T47D (cell line): ENCODE measurements around the gene ADAMTSL1.

Source experiments
- DNase-seq, 2 experiments: peaks; one replicate each; pipeline versions ENCODE4 v3.0.0 to v3.0.0-alpha.2; 2011 to 2012; ENCODE audit warnings: low read depth in 1 of 2, low spot score in 1 of 2
- JUND ChIP-seq: IDR thresholded peaks from 2 replicates; pipeline ENCODE4 v1.6.1; 2012; ENCODE audit warnings: low read depth
- in situ Hi-C: cut with HindIII; loops from 2 replicates; pipeline ENCODE4 v1.10.0; 2016; ENCODE audit warnings: low sequenced_read_pairs, low pct_unique_long_range_greater_than_20kb

ADAMTSL1 gene

GRCh38 chr9:18526685-18527084, 52.7 kb downstream of the ADAMTSL1 start:
- no peak for TF ChIP-seq JUND
- in situ Hi-C loops = no loop called here
- DNase-seq = no peak

GRCh38 chr9:18531136-18532065, 57.4 kb downstream of the ADAMTSL1 start:
- no peak for DNase-seq
- in situ Hi-C loops = no loop called here
- no peak for TF ChIP-seq JUND

- DNase-seq = no peak
- TF ChIP-seq JUND = no peak
- in situ Hi-C loops = no loop called here
Observed at GRCh38 chr9:18534611-18535010, 60.7 kb downstream of the ADAMTSL1 start.

- no peak for TF ChIP-seq JUND
- no peak for DNase-seq
- in situ Hi-C loops = no loop called here
Observed at GRCh38 chr9:18536554-18536953, 62.6 kb downstream of the ADAMTSL1 start.

GRCh38 chr9:18539203-18539693, 65.3 kb downstream of the ADAMTSL1 start:
- in situ Hi-C loops = no loop called here
- no peak for DNase-seq
- TF ChIP-seq JUND = no peak

GRCh38 chr9:18542837-18543405, 69.0 kb downstream of the ADAMTSL1 start:
- TF ChIP-seq JUND = no peak
- no peak for DNase-seq
- in situ Hi-C loops = no loop called here

GRCh38 chr9:18543406-18544192, 69.6 kb downstream of the ADAMTSL1 start:
- no peak for DNase-seq
- in situ Hi-C loops = no loop called here
- no peak for TF ChIP-seq JUND

GRCh38 chr9:18544456-18544855, 70.5 kb downstream of the ADAMTSL1 start:
- DNase-seq = no peak
- TF ChIP-seq JUND = no peak
- in situ Hi-C loops = no loop called here

GRCh38 chr9:18545636-18546360, 71.8 kb downstream of the ADAMTSL1 start:
- in situ Hi-C loops = no loop called here
- TF ChIP-seq JUND = no peak
- DNase-seq = no peak

- TF ChIP-seq JUND = no peak
- in situ Hi-C loops = no loop called here
- no peak for DNase-seq
Observed at GRCh38 chr9:18548456-18548855, 74.5 kb downstream of the ADAMTSL1 start.

- in situ Hi-C loops = no loop called here
- no peak for TF ChIP-seq JUND
- DNase-seq = no peak
Observed at GRCh38 chr9:18549772-18550171, 75.8 kb downstream of the ADAMTSL1 start.

- TF ChIP-seq JUND = no peak
- no peak for DNase-seq
- in situ Hi-C loops = no loop called here
Observed at GRCh38 chr9:18550286-18550685, 76.3 kb downstream of the ADAMTSL1 start.

GRCh38 chr9:18554244-18554643, 80.3 kb downstream of the ADAMTSL1 start:
- in situ Hi-C loops = no loop called here
- TF ChIP-seq JUND = no peak
- no peak for DNase-seq
